Measurements from ENCODE around the gene ZCCHC3.

The ZCCHC3 gene

DNA sequence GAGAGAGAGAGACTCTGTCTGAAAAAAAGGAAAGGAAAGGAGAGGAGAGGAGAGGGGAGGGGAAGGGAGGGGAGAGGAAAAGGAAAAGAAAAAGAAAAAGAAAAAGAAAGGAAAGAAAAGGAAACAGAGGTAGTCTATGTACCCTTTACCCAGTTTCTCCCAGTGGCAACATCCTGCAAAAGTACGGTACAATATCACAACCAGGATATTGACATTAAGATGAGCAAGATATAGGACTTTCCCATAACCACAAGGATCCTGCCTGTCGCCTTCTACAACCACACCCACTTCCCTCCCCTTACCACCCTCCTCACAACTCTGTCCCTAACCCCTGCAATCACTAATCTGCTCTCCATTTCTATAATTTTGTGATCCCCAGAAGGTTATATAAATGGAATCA, 10.9 kb upstream of the ZCCHC3 start:
- no peak for DNase-seq

- no peak for DNase-seq
These were observed 8.2 kb upstream of the ZCCHC3 start for GRCh38 chr20:288956-289692.

GRCh38 chr20:289693-290083, 7.7 kb upstream of the ZCCHC3 start:
- no peak for DNase-seq

GRCh38 chr20:290084-290831, 7.1 kb upstream of the ZCCHC3 start, which contains the start of gene C20orf96:
C20orf96 (minus strand) TSS chr20:290750; CDS start chr20:290610, 140 bp downstream.
- peak; percentile 65 for DNase-seq

DNA sequence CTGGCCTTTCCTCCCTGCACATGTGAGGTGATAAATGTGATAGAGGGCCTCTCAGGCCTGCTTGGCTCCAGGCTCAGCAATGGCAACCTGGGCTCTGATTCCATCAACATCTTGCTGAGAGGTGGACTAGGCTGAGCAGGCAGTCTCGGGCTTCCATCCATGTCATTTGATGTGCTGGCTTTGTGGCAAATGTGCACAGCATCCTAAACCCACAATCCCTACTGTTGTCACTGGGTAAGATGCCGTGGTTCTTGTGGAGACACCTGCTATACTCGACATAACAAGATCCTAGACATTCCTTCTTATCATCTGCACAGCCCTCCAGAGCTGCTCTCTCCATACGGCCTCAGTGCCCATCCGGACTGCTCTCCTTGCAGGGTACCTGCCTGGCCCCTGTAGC, 2.8 kb upstream of the ZCCHC3 start:
- no peak for DNase-seq

GRCh38 chr20:295804-296203, 1.6 kb upstream of the ZCCHC3 start:
- no peak for DNase-seq

DNA sequence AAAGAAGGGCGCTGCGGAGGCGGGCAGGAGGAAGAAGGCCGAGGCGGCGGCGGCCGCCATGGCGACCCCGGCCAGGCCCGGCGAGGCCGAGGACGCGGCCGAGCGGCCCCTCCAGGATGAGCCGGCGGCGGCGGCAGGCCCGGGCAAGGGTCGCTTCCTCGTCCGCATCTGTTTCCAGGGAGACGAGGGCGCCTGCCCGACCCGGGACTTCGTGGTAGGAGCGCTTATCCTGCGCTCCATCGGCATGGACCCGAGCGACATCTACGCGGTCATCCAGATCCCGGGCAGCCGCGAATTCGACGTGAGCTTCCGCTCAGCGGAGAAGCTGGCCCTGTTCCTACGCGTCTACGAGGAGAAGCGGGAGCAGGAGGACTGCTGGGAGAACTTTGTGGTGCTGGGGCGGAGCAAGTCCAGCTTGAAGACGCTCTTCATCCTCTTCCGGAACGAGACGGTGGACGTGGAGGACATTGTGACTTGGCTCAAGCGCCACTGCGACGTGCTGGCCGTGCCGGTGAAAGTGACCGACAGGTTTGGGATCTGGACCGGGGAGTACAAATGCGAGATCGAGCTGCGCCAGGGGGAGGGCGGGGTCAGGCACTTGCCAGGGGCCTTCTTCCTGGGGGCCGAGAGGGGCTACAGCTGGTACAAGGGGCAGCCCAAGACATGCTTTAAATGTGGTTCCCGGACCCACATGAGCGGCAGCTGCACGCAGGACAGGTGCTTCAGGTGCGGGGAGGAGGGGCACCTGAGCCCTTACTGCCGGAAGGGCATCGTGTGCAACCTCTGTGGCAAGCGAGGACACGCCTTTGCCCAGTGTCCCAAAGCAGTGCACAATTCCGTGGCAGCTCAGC, 780 bp downstream of the ZCCHC3 start:
- DNase-seq, result peak; percentile 42

GRCh38 chr20:298776-299391, 1.5 kb downstream of the ZCCHC3 start:
- no peak for DNase-seq

DNA sequence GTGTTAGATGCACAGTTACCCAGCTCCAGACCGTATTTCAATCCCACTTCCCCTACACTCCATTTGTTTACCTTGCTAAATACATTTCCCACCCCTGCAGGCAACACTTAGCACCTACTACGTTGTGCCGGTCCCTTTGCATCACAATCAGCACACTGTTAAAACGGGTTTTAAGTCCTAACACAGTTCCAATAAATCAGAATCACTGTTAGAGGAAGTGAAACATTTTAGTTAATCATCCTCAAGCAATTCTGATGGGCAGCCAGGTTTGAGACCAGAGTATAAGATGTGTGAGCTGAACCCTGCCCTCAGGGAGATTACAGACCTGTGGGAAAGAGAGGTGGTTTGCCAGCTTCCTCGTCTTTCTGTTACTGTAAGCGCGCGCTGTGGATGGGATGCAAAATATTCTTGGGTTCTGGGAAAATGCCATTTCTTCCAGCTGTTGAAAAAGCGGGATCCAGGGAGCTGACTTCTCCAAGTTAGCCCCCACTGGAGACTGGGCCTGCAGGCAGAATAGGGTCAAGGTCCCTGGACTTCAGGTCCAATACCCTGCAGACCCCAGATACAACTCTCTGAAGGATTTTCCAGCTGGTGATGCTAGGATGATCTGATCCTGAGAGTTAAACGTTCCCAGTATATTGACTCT, 3.1 kb downstream of the ZCCHC3 start:
- no peak for DNase-seq

DNA sequence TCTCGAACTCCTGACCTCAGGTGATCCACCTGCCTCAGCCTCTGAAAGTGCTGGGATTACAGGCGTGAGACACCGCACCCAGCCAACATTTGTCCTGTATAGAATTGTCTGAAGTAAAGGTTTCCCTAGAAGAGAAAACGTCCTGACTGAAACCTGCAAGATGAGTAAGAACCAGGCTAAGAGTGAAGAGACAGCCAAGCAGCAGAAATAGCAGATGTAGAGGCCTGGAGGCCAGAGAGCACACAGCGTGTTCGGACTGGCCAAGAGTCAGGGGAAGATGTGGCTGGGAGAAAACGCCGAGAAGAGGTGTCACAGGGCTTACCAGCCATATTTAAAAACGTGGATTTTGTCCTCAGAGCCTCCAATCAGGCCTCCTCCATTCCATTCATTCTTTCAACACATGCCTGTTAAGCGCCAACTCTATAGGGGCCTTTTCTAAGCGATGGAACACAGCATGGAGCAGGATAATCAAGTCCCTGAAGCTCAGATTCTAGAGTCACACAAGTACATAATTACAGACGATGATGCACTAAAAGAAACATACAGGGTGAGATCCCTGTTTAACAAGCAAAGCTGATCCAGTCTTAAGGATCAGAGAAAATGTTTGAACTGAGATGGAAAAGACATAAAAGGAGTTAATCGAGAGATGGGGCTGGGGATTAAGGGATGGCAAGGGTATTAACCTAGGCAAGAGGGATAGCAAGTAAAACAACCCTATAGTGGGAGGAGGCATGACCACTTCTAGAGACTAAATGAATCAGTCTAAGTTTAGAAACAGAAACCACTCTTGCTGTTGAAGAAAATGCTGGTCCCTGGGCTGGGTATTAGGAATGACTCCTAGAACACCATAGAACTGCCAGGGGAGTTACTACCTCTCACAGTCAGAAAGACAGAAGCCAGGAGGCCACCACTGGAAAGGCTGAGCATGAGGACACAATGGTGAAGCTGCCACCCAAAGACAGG, 4.8 kb downstream of the ZCCHC3 start:
- no peak for DNase-seq

- DNase-seq, result no peak
These were observed 8.4 kb downstream of the ZCCHC3 start for GRCh38 chr20:305745-306144.

DNA sequence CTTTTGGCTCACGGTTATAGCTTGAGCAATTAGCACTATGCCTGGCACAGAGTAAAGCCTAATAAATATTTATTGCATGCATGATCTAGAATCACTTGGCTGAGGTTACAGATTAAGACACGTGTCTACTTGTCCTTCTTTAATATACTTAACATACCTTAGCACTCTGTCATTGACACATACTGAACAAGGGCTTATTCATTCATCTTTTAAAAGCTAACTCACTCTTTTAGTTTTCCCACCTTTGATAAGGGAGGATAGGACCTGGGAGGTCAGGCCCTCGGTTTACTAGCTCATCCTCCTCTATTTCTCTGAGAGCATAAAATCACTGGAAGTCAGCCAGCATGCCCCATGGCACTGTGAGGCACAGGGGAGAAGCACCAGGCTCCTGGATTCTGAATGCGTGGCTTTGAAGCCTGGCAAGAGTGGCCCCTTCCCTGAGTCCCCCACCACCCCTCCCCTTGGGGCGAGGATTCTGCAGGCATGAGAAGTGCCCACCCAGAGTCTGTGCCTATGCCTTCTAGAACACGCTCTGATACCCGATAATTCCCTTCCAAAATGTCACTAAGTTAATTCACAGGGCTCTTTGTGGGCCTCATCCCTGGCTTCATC, 11.2 kb downstream of the ZCCHC3 start:
- DNase-seq, result no peak

DNA sequence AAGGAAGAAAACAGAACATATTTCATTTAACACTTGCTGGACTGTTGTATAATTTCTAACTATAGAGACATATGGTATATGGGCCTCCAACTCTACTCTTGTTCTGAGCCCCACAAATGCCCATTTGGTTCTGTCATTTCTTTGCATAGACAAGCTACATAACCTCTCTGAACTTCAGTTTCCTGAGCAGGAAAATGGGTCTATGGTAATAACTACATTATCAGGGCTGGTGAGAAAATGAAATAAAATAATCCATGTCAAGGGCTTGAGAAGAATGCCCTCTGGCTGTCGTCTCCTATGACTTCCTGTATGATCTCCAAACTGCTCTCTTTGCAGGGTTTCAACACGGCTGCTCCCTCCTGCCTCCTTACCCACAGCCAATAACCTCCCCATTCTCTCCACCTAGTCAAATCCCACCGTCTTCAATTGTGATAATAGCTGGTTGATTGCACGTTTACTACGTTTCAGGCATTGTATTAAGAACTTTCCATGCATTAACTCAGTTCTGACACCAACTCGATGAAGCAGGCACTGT, 12.0 kb downstream of the ZCCHC3 start:
- DNase-seq, result no peak

- DNase-seq, result peak; percentile 94
These were observed 12.7 kb downstream of the ZCCHC3 start for GRCh38 chr20:309841-310644.

DNA sequence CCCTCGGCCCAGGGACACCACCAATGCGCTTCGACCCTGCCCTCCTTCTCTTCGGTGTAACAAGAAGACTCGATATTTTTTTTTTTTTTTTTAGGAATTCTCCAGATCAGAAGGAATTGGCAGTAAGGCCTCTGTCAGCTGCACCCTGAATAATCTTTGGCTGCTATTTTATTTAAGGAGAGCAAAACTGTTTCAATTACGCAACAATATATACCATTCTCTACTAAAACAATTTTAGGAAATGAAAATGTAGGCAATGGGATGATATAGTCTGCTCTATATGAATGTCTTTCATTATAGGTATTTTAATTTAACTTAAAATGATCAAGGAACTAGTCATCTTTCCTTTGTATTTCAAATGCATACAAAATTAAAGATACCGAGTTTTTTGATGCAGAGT, 13.3 kb downstream of the ZCCHC3 start:
- DNase-seq, result no peak

DNA sequence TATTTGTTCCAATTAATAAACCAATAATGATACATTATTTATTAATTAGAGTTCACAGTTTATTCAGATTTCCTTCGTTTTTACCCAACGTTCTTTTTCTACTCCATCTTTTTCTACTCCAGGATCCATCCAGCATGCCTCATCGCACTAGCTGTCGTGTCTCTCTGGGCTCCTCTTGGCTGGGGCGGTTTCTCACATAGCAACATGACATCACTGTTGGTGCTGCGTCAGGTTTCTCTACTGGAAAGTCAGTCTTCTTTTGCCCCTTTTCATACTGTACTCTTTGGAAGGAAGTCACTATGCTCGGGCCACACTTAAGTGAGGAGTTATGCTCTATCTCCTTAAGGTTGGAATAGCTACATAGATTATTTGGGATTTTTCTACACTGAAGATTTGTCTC, 14.2 kb downstream of the ZCCHC3 start:
- DNase-seq, result no peak

GRCh38 chr20:312067-312466, 14.7 kb downstream of the ZCCHC3 start:
- DNase-seq, result no peak

DNA sequence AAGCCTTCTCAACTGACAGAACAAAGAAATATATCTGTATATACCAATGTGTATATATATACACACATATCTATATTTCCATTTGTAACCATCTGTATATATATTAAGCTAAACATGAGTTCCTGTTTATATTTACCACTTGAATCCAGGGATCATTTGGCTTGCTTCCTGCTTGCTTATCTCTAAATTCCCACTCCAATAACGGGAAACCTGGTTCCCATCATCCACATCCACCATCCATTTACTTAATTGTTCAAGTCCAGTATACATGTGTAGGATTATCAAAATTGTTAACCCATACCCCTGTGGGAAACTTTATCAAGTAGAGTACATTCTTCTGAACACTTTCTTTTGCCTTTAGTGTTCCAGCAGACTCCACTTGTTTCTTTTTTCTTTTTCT, 15.5 kb downstream of the ZCCHC3 start:
- no peak for DNase-seq

GRCh38 chr20:313402-313801, 16.0 kb downstream of the ZCCHC3 start:
- no peak for DNase-seq

- no peak for DNase-seq
These were observed 16.6 kb downstream of the ZCCHC3 start for GRCh38 chr20:313948-314347.

Data from COR-L47 (cell line).